SK-N-DZ (cell line): ENCODE results near the gene ZCWPW1.
"Not testable (repeated sequence)": the region's sequence is repeated elsewhere in the genome, so short reads cannot be mapped to it uniquely, and the experiment has no call there.

Source experiments
- DNase-seq: peaks from one replicate; pipeline ENCODE4 v3.0.0-alpha.2; 2015; ENCODE audit warnings: low spot score

ZCWPW1 gene

DNA sequence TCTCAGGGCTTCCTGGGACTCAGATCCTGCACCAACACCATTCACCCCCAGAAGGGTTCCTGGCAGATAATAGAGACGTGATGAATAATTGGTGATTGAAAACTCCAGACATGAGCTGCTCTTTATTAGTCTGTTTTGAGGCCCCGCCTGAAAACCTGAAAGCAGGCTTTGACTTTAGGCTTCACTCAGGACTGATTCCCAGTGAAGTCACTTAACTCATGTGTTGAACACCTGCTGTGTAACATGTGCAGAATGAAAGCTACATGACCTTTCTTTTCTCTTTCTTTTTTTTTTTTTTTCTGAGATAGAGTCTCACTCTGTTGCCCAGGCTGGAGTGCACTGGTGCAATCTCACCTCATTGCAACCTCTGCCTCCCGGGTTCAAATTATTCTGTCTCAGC is 26.7 kb upstream of the ZCWPW1 start:
- DNase-seq, result no peak

DNA sequence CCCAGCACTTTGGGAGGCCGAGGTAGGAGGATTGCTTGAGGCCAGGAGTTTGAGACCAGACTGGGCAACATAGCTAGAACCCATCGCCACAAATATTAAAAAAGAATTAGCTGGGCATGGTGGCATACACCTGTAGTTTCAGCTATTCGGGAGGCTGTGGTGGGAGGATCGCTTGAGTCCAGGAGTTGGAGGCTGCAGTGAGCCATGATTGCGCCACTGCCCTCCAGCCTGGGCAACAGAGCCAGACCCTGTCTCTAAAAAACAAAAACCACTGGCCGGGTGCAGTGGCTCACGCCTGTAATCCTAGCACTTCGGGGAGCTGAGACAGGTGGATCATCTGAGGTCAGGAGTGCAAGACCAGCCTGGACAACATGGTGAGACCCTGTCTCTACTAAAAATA is 25.4 kb upstream of the ZCWPW1 start:
- DNase-seq, result not testable (repeated sequence)

- DNase-seq, result no peak
These were observed 24.0 kb upstream of the ZCWPW1 start for GRCh38 chr7:100452513-100452912.

GRCh38 chr7:100449190-100449795 is 20.8 kb upstream of the ZCWPW1 start:
- DNase-seq, result no peak

DNA sequence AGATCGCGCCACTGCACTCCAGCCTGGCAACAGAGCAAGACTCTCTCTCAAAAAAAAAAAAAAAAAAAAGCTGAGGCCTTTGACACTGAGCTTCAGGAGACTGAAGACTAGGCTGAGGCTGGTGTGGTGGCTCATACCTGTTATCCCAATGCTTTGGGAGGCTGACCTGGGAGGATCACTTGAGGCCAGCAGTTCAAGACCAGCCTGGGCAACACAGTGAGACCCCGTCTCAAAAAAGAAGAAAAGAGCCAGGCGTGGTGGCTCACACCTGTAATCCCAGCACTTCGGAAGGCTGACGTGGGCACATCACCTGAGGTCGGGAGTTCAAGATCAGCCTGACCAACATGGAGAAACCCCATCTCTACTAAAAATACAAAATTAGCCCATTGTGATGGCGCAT is 18.9 kb upstream of the ZCWPW1 start:
- DNase-seq, result not testable (repeated sequence)

DNA sequence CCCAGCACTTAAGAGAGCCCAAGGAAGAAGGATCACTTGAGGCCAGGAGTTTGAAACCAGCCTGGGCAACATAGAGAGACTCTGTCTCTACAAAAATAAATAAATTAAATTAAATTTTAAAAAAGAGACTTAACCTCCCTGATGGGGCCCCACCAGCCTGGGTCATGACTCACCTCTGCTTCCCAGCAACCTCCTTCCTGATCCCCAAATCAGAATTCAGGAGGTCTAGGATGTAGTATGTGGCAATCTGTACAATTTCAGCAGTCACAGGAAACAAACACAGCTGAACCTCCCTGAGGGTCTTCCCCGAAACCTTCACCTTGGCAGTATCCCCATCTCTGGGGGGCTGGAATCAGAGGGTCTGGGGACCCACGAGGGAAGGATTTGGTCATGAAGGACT is 17.5 kb upstream of the ZCWPW1 start:
- DNase-seq, result no peak

GRCh38 chr7:100444311-100445278 is 16.1 kb upstream of the ZCWPW1 start:
- DNase-seq, result no peak

GRCh38 chr7:100443096-100443840 is 14.8 kb upstream of the ZCWPW1 start:
- DNase-seq, result no peak

DNA sequence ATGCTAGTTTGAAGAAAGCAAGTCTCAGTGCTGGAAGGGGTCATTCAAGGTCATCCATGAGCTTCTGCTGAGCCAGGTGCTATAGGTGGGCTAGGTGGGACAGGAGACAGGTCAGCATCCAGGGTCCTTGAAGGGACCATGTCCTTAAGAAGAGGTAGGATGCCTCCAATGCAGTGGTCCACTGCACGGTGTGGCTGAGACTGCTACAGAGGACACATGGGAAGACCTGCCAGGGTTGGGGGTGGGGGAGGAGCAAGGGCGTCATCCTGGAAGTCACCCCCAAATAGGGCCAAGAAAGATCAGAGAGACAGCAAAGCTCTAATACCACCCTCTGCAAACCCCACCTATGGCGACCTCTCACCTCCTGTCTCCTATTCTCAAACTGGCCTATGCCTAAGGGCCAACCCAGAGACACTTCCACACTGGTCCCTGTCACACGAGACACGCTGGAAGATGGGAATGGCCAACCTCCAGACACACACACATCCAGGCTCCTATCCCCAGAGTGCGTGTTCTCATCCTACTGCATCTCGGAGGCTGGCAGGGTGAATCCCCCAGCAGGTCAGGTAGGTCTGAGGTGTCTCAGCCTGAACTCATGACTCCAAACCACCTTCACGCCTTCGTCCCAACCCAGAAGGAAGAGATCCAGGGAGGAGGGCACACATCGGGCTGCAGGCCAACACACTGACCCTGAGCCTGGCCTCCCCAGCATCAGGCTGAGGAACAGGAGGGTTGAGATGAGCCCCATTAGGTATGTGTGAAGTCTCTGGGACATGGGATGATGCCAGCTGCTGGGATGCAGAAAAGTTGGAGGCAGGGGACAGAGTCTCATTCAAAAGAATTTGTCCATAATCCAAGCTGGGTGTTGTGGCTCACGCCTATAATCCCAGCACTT is 13.4 kb upstream of the ZCWPW1 start:
- DNase-seq, result no peak

GRCh38 chr7:100439244-100439643 is 10.7 kb upstream of the ZCWPW1 start:
- DNase-seq, result not testable (repeated sequence)

DNA sequence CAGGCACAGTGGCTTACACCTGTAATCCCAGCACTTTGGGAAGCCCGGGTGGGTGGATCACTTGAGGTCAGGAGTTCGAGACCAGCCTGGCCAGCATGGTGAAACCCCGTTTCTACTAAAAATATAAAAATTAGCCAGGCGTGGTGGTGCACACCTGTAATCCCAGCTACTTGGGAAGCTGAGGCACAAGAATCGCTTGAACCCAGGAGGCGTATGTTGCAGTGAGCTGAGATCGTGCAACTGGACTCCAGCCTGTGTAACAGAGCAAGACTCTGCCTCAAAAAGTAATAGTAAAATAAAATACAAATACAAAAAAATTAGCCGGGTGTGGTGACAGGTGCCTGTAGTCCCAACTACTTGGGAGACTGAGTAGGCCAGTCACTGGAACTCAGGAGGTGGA is 10.2 kb upstream of the ZCWPW1 start:
- not testable (repeated sequence) for DNase-seq

DNA sequence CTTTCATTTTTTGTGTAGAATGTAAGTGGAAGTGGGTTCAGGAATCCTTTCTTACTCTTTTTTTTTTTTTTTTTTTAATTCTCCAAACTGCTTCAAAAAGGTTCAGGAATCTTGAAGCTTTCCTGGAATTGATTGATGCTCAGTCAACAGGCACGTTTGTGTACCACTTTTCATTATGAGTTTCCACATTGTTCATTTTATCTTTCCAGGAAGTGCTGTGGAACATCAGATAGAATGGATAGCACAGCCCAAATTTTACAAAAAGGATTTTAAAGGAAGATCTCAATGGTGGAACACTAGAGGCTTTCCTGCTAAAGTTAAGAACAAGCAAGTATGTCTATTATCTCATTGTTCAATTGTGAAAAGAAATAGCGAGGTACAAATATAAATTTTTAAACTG is 9.7 kb upstream of the ZCWPW1 start:
- DNase-seq, result no peak

GRCh38 chr7:100437150-100438100 is 8.9 kb upstream of the ZCWPW1 start:
- no peak for DNase-seq

DNA sequence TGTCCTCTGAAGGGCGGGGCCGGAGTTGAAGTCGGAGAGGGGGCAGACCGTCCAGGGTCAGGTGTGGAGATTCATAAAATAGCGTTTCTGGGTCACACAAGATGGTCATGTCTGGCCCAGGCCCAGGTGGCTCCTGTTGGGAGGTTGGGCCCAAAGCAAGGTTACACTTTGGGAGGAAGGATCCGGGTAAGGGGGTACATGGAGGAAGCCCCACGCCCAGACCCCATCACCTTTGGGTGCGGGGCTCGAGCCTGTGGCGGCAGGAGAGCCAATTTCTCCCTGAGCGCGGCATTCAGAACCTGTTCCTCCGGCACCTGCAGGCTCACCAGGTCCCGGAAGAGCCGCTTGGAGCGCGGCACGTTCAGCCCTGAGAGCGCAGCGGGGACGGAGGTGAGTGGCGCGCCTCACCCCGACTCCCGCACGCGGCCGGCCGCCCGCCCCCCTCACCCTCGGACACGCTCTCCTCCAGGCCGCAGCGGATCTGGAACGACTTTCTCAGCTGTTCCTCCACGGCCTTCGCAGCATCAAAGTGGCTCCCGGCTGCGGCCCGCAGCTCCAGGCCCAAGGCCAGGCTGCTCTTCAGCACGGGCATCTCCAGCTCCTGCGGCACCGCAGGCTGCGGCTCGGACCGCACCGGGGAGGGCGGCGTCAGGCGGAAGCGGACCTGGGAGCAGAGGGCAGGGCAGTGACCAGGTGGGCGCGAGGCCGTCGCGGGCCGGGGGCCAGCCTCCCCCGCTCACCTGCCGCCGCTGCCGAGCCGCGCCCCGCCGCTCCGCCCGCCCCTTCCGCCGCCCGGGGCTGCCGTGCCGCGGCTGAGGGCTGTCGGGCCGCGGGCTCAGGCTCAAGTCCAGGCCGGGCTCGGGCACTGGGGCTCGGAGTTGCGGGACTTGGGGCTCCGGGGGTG is 7.2 kb upstream of the ZCWPW1 start:
- no peak for DNase-seq

DNA sequence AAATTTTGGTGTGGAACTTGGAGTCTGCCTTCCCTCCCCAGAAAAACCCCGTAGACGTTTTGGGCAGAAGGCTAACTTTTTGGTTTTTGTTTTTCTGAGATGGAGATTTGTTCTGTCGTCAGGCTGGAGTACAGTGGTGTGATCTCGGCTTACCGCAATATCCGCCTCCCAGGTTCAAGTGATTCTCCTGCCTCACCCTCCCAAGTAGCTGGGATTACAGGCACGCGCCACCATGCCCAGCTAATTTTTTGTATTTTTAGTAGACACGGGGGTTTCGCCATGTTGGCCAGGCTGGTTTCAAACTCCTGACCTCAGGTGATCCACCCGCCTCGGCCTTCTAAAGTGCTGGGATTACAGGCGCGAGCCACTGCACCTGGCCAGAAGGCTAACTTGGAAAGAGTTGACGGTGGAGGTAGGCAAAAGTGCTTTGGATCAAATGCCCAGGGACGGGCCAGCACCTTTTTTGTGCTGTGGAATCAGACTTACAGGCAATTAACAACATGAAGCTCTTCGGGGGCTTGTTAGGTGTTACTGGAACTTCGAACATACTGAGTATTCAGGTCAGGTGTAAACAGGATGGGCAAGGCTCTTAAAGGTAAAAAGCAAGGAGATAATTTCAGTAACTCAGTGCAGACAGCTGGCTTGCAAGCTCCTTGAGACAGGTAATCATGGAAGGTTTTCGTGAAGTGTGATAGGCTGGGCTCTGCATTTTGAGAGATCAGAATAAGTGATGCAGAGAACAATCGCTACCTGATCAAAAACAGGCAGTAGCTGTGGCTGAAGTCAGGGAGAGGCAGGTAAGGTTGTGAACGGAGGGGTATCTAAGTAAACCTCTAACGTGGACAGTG is 6.0 kb upstream of the ZCWPW1 start:
- no peak for DNase-seq

DNA sequence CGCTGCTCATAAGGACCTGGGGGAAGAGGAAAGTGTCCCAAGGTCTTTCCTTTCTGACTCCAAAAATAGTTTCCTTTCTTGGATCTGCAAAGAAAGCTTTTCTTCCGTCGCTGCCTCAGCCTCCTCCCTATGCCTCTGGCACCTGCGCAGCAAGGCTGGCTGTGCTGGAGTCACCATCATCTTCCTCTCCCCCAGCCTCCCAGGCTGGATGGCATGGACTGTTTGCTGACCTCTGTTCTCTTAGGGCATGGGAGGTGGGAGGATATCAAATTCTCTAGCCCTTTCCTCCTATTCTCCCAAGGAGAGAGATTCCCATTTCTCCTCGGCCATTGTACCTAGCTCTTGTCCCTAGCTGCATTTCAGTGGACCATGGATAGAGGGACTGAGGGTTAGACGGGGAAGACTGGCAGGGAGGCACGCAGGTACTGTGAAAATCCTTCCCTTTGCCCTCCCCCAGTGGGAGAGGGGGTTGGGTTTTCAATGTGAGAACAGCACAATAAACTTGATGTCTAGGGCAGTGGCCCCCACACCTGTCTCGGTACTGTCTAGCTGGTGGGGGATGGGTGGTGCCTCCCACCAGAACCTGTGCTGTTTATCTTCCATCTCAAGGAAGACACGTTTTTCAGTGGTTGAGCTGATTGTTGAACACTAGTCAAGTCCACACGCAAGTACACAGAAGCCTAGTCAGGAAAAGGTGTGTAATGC is 5.2 kb upstream of the ZCWPW1 start:
- no peak for DNase-seq

DNA sequence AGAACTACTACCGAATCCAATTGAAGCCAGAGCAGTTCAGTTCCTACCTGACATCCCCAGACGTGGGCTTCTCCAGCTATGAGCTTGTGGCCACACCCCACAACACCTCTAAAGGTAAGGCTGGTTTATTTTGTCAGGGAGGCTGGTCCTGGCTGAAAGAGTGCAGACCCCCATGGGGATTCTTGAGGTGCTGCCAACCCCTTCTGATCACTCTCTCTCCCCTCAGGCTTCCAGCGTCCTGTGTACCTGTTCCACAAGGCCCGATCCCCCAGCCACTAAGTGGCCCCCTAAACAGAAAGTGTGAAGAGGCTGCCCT is 4.7 kb upstream of the ZCWPW1 start:
- DNase-seq, result no peak
